Calu3 (cell line): Measurements from ENCODE around the gene MAPK1. TPM values are rescaled to one million over a fixed set of nuclear protein-coding genes. Genes with fewer than 3 reads are reported as not detected.
"Not testable (repeated sequence)": the region's sequence is repeated elsewhere in the genome, so short reads cannot be mapped to it uniquely, and the experiment has no call there.

ENCODE experiments used
- BruUV-seq: library from RNA; stranded (reverse); fragments of 400-500 nt; replicated peaks from 2 replicates; lab custom pipeline; 2021; lab: Mats Ljungman, UMichigan
- CTCF ChIA-PET: fragments of 300-600 bp; sonication (Branson Sonifier 250); formaldehyde crosslinking; loops from one replicate; lab custom pipeline; 2022; ENCODE audit warnings: antibody characterized with exemption; lab: Charles Lee
- DNase-seq: peaks from one replicate; pipeline ENCODE4 v3.0.0; 2022
- H3K27ac Mint-ChIP-seq: one replicate; pipeline ENCODE4 v1.8.0; 2022; ENCODE audit warnings: mixed read lengths; ENCODE audit not compliant: unreplicated experiment
- H3K27me3 Mint-ChIP-seq: one replicate; pipeline ENCODE4 v1.8.0; 2022; ENCODE audit warnings: mixed read lengths; ENCODE audit not compliant: unreplicated experiment
- H3K36me3 Mint-ChIP-seq: one replicate; pipeline ENCODE4 v1.8.0; 2022; ENCODE audit warnings: mild to moderate bottlenecking, moderate library complexity, mixed read lengths; ENCODE audit not compliant: insufficient read depth, unreplicated experiment
- H3K4me1 Mint-ChIP-seq: one replicate; pipeline ENCODE4 v1.8.0; 2022; ENCODE audit warnings: mild to moderate bottlenecking, low read depth, mixed read lengths; ENCODE audit not compliant: unreplicated experiment
- H3K4me3 Mint-ChIP-seq: one replicate; pipeline ENCODE4 v1.8.0; 2022; ENCODE audit warnings: mild to moderate bottlenecking, low read depth, moderate library complexity, mixed read lengths; ENCODE audit not compliant: unreplicated experiment
- H3K9me3 Mint-ChIP-seq: one replicate; pipeline ENCODE4 v1.8.0; 2022; ENCODE audit warnings: low read depth, mixed read lengths; ENCODE audit not compliant: unreplicated experiment
- CTCF ChIP-seq: fragments of 200-600 bp; IDR thresholded peaks from one replicate; pipeline ENCODE4 v1.8.0; 2022; ENCODE audit warnings: antibody characterized with exemption; ENCODE audit not compliant: unreplicated experiment
- intact Hi-C: fragments of 100-400 bp; cut with micrococcal nuclease; formaldehyde crosslinking; loops from one replicate; pipeline ENCODE4 v1.10.0; 2022; ENCODE audit not compliant: unreplicated experiment
- total RNA-seq: library from RNA; stranded (reverse); gene quantifications from 2 replicates; pipeline ENCODE4 v1.2.3, GENCODE V29; 2022

The MAPK1 gene
- total RNA-seq, 1 experiment from 2014 or later = 157 TPM

- intact Hi-C loops = no loop called here
- BruUV-seq = no TSS peak
- H3K36me3 Mint-ChIP-seq = peaks cover 5% of the 10 kb centered on the region
- H3K9me3 Mint-ChIP-seq = no peaks in the 10 kb centered on the region
- no peak overlapping the region for H3K27ac Mint-ChIP-seq
- no peaks in the 10 kb centered on the region for H3K4me1 Mint-ChIP-seq
- CTCF ChIA-PET = interaction anchor here (0.5 kb wide), 1 partner anchor 32 kb away, joined by 6 read pairs; no protein-coding TSS in a partner anchor
- no peak for DNase-seq
- TF ChIP-seq CTCF = no peak
- no peak overlapping the region for H3K4me3 Mint-ChIP-seq
- no peaks in the 10 kb centered on the region for H3K27me3 Mint-ChIP-seq
Observed at GRCh38 chr22:21909871-21910270, 42.4 kb upstream of the MAPK1 start.

- BruUV-seq = no TSS peak
- Mint-ChIP-seq H3K36me3 (peaks cover 5% of the 10 kb centered on the region), H3K4me3 (no peak overlapping the region), H3K9me3 (no peaks in the 10 kb centered on the region), H3K27ac (no peak overlapping the region), H3K27me3 (no peaks in the 10 kb centered on the region), H3K4me1 (no peaks in the 10 kb centered on the region)
- TF ChIP-seq CTCF = no peak
- intact Hi-C loops = no loop called here
- DNase-seq = no peak
- CTCF ChIA-PET = no interaction called here
Observed at GRCh38 chr22:21907638-21908522, 40.4 kb upstream of the MAPK1 start.

GRCh38 chr22:21905234-21905633 lies 37.8 kb upstream of the MAPK1 start:
- H3K27me3 Mint-ChIP-seq, CTCF ChIA-PET, H3K9me3 Mint-ChIP-seq, H3K4me1 Mint-ChIP-seq, H3K4me3 Mint-ChIP-seq, H3K36me3 Mint-ChIP-seq, DNase-seq, H3K27ac Mint-ChIP-seq, intact Hi-C loops, BruUV-seq: not testable (repeated sequence)

GRCh38 chr22:21904250-21904789 lies 36.9 kb upstream of the MAPK1 start:
- TF ChIP-seq CTCF = no peak
- Mint-ChIP-seq H3K9me3 (no peaks in the 10 kb centered on the region), H3K36me3 (no peaks in the 10 kb centered on the region), H3K27ac (no peak overlapping the region), H3K4me3 (no peak overlapping the region), H3K4me1 (no peaks in the 10 kb centered on the region), H3K27me3 (no peaks in the 10 kb centered on the region)
- no peak for DNase-seq
- CTCF ChIA-PET = no interaction called here
- intact Hi-C loops = no loop called here
- no TSS peak for BruUV-seq

- no peak for DNase-seq
- Mint-ChIP-seq H3K4me3 (no peak overlapping the region), H3K9me3 (no peaks in the 10 kb centered on the region), H3K4me1 (no peaks in the 10 kb centered on the region), H3K27ac (no peak overlapping the region), H3K27me3 (no peaks in the 10 kb centered on the region), H3K36me3 (no peaks in the 10 kb centered on the region)
- no peak for TF ChIP-seq CTCF
- no TSS peak for BruUV-seq
- CTCF ChIA-PET = no interaction called here
- intact Hi-C loops = no loop called here
Observed at GRCh38 chr22:21903283-21903682, 35.8 kb upstream of the MAPK1 start.
